ENCODE data around the gene ADAMTSL1.

Gene ADAMTSL1

DNA sequence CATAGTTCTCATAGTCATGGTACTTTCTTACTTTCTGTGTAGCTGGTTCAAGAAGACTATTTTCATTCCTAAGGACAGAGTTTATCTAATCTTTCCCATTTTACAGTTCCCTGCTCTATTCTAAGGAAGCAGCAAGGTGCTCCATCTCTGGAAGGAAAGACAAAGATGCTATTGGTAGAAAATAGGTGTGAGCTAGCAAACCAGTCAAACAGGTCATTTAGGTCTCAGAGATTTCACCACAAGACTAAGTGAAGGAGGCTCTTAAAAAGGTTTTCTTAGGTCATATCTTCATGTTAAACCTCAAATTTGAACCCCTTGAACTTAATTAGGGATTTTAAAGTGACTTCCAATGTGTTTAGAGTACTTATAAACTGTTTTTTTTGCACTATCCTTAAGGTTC lies 62.6 kb downstream of the ADAMTSL1 start:
- Histone ChIP-seq H3K27ac (no peak overlapping the region), H3K36me3 (ENCODE audit: insufficient read depth) (no peaks in the 10 kb centered on the region), H3K4me1 (ENCODE audit: low read depth, poor library complexity, severe bottlenecking) (no peaks in the 10 kb centered on the region), H3K27me3 (ENCODE audit: insufficient read depth, low read depth) (no peaks in the 10 kb centered on the region), H3K4me3 (IDR thresholded peaks at IDR 0.05; ENCODE audit: insufficient read depth, low read depth, low read length) (no peak overlapping the region), H3K9ac (no peak overlapping the region), H4K20me1 (ENCODE audit: insufficient read depth) (no peaks in the 10 kb centered on the region), H3K79me2 (ENCODE audit: insufficient read depth, low read depth) (no peaks in the 10 kb centered on the region), H2AFZ (ENCODE audit: low read depth) (no peak overlapping the region), H3K4me2 (no peak overlapping the region)
- TF ChIP-seq, protein P1, sequence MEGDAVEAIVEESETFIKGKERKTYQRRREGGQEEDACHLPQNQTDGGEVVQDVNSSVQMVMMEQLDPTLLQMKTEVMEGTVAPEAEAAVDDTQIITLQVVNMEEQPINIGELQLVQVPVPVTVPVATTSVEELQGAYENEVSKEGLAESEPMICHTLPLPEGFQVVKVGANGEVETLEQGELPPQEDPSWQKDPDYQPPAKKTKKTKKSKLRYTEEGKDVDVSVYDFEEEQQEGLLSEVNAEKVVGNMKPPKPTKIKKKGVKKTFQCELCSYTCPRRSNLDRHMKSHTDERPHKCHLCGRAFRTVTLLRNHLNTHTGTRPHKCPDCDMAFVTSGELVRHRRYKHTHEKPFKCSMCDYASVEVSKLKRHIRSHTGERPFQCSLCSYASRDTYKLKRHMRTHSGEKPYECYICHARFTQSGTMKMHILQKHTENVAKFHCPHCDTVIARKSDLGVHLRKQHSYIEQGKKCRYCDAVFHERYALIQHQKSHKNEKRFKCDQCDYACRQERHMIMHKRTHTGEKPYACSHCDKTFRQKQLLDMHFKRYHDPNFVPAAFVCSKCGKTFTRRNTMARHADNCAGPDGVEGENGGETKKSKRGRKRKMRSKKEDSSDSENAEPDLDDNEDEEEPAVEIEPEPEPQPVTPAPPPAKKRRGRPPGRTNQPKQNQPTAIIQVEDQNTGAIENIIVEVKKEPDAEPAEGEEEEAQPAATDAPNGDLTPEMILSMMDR (conservative IDR thresholded peaks at IDR 0.05; ENCODE audit: low read depth, low read length), result no peak

DNA sequence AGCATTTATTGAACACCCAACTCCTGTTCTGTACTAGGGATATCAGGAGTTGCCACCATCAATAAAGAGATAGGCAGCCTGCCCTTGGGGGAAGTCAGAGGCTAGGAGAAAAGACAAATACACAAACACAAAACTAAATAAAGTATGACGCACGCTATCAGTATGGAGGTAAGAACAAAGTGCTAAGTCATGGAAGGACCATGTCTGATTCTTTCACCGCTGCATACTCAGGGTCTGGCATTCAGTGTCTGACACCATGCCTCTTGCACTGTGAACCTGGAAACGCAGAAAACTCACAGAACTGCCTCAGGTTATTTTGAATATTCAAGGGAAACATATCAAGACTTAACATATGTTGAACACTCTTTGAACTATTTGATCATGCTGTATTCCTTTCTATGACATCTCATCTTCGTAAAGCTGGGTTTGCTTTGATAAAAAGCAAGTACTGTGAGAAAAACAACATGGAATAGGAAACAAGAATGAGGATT lies 65.3 kb downstream of the ADAMTSL1 start:
- no peaks in the 10 kb centered on the region for H3K27me3 ChIP-seq (ENCODE audit: insufficient read depth, low read depth)
- H3K27ac ChIP-seq, result no peak overlapping the region
- TF ChIP-seq, protein P1 (conservative IDR thresholded peaks at IDR 0.05; ENCODE audit: low read depth, low read length), result no peak

DNA sequence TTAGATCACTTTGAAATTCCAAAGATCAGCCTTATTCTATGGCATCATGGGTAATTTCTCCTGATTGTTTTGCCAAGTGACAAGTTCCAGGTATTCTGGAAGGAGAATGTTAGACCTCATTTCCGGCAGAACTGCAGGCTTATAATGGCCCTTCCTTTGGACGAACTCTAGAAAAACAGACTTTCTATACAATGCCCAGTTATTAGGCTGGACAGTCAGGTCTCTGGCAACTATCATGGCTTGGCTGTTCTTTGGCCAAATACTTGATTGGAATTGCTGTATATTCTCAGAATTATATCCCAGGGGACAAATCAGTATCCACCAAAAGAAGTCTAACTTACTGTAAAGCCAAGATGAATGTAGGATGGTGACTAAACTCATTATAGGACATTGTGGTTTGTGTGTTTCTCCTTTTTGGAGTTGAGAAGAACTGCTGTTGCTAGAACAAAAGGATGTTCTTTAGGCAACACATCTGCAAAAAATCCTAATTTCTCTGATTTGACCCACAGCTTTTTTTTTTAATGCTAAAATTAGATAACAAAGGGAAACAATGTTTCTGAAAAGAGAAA lies 69.0 kb downstream of the ADAMTSL1 start:
- H3K4me1 ChIP-seq (ENCODE audit: low read depth, poor library complexity, severe bottlenecking), result no peaks in the 10 kb centered on the region
- no peak overlapping the region for H3K27ac ChIP-seq
- H2AFZ ChIP-seq (ENCODE audit: low read depth), result no peak overlapping the region
- no peak overlapping the region for H3K9ac ChIP-seq
- H3K4me2 ChIP-seq, result no peak overlapping the region
- H3K36me3 ChIP-seq (ENCODE audit: insufficient read depth), result no peaks in the 10 kb centered on the region
- no peaks in the 10 kb centered on the region for H4K20me1 ChIP-seq (ENCODE audit: insufficient read depth)
- no peaks in the 10 kb centered on the region for H3K27me3 ChIP-seq (ENCODE audit: insufficient read depth, low read depth)
- no peaks in the 10 kb centered on the region for H3K79me2 ChIP-seq (ENCODE audit: insufficient read depth, low read depth)
- no peak overlapping the region for H3K4me3 ChIP-seq (IDR thresholded peaks at IDR 0.05; ENCODE audit: insufficient read depth, low read depth, low read length)
- TF ChIP-seq, protein P1 (conservative IDR thresholded peaks at IDR 0.05; ENCODE audit: low read depth, low read length), result no peak

More for the DNA sequence above, 65.3 kb downstream of the ADAMTSL1 start:
- H4K20me1 ChIP-seq (ENCODE audit: insufficient read depth), result no peaks in the 10 kb centered on the region
- H2AFZ ChIP-seq (ENCODE audit: low read depth), result no peak overlapping the region
- no peak overlapping the region for H3K4me2 ChIP-seq
- no peak overlapping the region for H3K4me3 ChIP-seq (IDR thresholded peaks at IDR 0.05; ENCODE audit: insufficient read depth, low read depth, low read length)
- no peaks in the 10 kb centered on the region for H3K79me2 ChIP-seq (ENCODE audit: insufficient read depth, low read depth)
- no peak overlapping the region for H3K9ac ChIP-seq
- no peaks in the 10 kb centered on the region for H3K36me3 ChIP-seq (ENCODE audit: insufficient read depth)
- H3K4me1 ChIP-seq (ENCODE audit: low read depth, poor library complexity, severe bottlenecking), result no peaks in the 10 kb centered on the region

DNA sequence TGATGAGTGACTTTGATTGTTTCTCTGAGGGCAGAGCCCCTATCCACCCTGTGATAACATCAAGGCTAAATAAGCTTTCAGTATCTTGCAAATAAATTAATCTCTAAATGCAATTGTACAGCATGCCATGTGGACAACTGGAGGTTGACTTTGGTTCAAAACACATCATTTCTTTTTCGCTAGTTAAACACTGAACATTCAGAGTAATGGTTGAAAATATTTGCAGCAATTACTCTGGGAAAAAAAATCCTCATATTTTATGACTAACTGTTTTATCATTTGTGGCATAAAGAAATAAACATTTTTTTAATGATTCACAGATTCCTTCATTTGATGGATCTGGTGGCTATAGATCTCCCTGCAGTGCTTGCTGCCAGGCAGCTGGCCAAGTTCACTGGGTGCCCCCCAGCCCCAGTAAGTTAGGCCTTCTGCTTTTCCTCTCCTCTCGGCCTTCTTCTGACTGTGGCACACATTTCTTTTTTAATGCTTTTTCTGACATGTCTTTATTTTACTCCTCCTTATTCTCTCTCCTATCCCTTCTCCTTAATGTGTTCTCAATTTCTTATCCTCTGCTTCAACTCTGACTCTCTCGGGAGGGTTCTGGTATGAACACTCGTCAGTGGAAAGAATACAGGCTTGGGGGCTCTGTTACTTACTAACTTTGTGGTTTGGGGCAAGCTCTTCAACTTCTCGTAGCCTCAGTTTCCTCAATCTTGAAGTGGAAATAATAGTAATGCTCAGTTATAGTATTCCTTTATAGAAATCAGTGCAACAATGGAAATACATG lies 69.6 kb downstream of the ADAMTSL1 start:
- Histone ChIP-seq H3K4me1 (ENCODE audit: low read depth, poor library complexity, severe bottlenecking) (no peaks in the 10 kb centered on the region), H3K36me3 (ENCODE audit: insufficient read depth) (no peaks in the 10 kb centered on the region), H2AFZ (ENCODE audit: low read depth) (no peak overlapping the region), H3K27me3 (ENCODE audit: insufficient read depth, low read depth) (no peaks in the 10 kb centered on the region), H3K4me2 (no peak overlapping the region), H3K9ac (no peak overlapping the region), H4K20me1 (ENCODE audit: insufficient read depth) (no peaks in the 10 kb centered on the region), H3K4me3 (IDR thresholded peaks at IDR 0.05; ENCODE audit: insufficient read depth, low read depth, low read length) (no peak overlapping the region), H3K79me2 (ENCODE audit: insufficient read depth, low read depth) (no peaks in the 10 kb centered on the region), H3K27ac (no peak overlapping the region)
- TF ChIP-seq, protein P1 (conservative IDR thresholded peaks at IDR 0.05; ENCODE audit: low read depth, low read length), result no peak

Measured in KMS-11 (cell line).